ENCODE data around the gene LGALS7B.

DNA sequence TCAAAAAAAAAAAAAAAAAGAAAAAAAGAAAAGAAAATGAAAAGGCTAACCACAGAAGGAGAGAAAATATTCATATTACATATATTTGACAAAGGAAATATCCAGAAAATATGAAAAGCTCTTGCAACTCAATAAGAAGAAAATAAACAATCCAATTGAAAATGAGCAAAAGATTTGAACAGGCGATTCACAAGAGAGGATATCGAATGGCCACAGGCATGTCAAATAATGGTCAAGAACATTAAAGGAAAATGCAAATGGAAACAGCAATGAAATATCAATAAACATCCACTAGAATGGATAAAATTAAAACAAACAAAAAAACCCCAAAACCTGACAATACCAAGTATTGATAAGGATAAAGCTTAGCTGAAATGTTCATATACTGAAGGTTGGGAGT, 23.8 kb upstream of the LGALS7B start:
- TF ChIP-seq, protein P1, sequence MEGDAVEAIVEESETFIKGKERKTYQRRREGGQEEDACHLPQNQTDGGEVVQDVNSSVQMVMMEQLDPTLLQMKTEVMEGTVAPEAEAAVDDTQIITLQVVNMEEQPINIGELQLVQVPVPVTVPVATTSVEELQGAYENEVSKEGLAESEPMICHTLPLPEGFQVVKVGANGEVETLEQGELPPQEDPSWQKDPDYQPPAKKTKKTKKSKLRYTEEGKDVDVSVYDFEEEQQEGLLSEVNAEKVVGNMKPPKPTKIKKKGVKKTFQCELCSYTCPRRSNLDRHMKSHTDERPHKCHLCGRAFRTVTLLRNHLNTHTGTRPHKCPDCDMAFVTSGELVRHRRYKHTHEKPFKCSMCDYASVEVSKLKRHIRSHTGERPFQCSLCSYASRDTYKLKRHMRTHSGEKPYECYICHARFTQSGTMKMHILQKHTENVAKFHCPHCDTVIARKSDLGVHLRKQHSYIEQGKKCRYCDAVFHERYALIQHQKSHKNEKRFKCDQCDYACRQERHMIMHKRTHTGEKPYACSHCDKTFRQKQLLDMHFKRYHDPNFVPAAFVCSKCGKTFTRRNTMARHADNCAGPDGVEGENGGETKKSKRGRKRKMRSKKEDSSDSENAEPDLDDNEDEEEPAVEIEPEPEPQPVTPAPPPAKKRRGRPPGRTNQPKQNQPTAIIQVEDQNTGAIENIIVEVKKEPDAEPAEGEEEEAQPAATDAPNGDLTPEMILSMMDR (IDR thresholded peaks at IDR 0.05; ENCODE audit: low read length), result no peak
- no peak for TF ChIP-seq EZH2phosphoT487 (IDR thresholded peaks at IDR 0.05; ENCODE audit: low read length)

Measured in MM.1S (cell line).